GM18873 (cell line): Measurements from ENCODE around the gene AFF3.
"Not testable (repeated sequence)": the region's sequence is repeated elsewhere in the genome, so short reads cannot be mapped to it uniquely, and the experiment has no call there.

Source experiments
- ATAC-seq: cut with Tn5 transposase; IDR thresholded peaks from one replicate; pipeline ENCODE4 v1.9.1; 2021; ENCODE audit warnings: mild to moderate bottlenecking, moderate library complexity, moderate number of reproducible peaks; ENCODE audit not compliant: unreplicated experiment, low FRiP score

The AFF3 gene

DNA sequence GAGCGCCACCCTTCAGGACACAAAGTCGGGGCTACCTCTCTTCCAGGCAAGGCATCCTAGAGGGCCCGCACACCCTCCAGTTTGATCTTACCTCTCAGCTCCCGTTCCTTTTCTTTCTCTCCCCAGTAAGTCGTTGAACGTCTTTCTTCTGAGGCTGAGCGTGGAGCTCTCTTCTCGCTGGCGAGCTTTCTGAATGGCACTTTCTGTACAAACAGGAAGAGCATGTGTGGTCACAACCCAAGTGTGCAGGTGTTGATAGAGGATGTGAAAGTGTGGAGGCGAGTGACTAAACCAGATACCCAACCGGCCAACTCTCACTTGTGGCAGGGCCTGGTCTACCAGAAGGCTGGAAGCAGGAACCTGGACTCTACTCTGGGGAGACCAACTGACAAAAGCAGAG is at the start of gene AFF3:
Gene AFF3, minus strand, starts transcription at position 198 of the 400 bp plus-strand sequence. CDS start 38,136 bp downstream, outside the sequence.
- peak; percentile 97 for ATAC-seq

GRCh38 chr2:100189387-100189786 is 47.0 kb upstream of the AFF3 start:
- ATAC-seq: no peak

DNA sequence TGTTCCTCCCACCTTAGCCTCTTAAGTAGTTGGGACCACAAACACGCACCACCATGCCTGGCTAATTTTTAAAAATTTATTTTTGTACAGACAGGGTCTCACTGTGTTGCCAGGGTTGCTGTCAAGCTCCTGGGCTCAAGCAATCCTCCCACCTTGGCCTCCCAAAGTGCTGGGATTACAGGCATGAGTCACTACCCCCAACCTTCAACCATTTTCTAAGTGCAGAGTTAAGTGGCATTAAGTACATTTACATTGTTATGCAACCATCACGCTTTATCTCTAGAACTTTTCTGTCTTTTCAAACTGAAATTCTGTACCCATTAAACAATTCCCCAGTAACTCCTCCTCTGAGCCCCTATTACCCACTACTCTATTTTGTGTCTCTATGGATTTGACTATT is 45.9 kb upstream of the AFF3 start:
- no peak for ATAC-seq

DNA sequence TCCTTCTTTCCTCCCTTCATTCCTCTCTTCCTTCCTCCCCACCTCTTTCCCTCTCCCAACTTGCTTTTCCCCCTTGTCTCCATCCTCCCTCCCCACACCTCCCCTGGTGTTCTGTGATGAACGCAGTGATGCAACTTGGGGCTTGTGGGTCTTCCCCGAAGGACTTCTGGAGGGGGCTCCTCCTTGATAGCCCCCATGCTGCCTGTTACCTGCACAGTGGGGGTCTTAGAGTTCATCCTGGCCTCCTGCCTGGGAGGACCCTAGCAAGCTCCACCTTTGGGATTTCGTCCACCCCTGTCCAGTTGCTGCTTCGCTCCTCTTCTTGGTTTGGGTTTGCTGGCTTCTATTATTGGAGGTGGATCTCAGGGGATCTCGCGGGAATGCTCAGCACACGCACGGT is 43.7 kb upstream of the AFF3 start:
- ATAC-seq: no peak

- no peak for ATAC-seq
Observed at GRCh38 chr2:100185516-100185915, 43.1 kb upstream of the AFF3 start.

- no peak for ATAC-seq
Observed at GRCh38 chr2:100185105-100185504, 42.7 kb upstream of the AFF3 start.

DNA sequence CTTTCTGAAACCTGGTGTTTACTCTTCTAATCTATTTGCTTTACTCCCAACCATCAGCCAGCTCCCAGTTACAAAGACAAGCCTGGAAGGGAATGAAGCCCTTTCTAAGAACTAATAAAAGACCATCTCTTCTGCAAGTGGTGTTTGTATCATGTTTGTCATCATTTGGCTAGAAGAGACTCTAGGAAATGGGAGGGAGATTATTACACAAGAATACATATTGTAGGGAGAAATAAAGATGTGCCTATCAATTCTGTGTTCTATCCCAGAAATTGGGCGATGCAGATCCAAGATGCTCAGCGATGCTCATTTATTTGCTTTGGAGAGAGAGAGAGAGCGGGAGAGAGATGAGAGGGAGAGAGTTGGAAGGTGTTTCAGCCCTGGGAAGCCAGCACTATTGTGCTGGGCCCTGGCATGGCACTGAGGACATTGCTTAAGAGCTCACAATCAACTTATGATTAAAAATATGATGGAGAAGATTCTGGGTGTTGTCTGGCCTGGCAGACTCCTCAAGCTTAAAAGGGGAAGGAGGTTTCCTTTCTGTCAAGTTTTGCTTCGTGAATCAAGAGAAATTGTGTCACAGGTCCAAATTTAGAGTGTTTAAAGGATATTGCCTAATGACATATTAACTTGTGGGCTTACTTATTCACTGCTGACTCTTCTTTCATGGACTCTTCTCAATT is 41.8 kb upstream of the AFF3 start:
- no peak for ATAC-seq

GRCh38 chr2:100182494-100183361 is 40.3 kb upstream of the AFF3 start:
- ATAC-seq: no peak

DNA sequence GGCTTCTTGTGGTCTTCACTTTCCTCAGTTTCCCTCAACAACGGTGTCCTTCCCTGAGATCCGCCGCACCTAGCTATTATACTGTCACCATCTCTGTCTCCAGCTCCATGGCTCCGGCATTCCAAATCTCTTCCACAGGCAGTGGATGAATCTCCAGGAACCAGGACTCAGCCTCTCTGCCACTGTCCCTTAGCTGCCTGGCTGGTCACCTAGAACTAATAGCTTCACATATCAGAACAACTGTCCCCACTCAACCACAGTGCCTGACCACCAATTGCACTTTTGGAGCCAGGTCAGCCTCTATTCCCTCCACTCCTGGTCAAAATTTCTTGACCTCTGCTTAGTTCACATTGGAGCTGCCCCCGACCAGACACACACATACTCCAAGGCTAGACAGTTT is 38.1 kb upstream of the AFF3 start:
- no peak for ATAC-seq

DNA sequence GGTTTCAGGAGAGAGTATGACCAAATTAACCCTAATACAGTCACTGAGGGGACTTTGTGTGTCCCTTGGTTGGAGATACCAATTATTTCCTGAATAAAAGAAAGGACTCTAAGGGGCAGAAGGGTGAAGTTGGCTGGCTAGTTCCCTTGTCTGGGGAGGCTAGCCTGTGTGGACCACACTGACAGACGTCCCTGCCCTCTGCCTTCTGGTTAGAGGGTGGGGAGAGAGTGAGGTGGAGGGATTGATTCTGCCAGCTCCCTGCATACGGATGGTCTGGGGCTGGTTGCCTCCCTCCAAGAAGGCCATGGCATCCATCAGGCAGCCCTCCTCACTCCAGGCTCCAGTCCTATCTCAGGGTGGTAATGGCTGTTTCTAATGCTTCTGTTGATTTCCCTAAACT is 37.4 kb upstream of the AFF3 start:
- no peak for ATAC-seq

DNA sequence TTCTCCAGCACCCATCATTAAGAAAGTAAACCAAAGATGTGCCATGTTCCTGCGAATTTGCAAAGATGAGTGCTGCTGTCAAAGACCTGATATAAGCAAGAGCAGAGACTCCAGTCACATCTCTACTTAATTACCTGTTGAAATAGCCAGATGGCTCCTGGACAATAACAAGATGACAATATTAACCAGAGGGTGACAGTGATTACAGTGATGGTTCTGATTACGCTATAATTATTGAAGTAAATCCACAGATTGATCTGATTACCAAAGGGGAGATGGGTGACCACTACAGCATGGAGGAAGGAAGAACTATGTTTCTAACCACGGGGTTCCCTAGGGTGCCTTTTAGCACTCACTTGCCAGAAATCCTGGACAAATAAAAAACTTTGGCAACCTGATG is 36.5 kb upstream of the AFF3 start:
- ATAC-seq: no peak

DNA sequence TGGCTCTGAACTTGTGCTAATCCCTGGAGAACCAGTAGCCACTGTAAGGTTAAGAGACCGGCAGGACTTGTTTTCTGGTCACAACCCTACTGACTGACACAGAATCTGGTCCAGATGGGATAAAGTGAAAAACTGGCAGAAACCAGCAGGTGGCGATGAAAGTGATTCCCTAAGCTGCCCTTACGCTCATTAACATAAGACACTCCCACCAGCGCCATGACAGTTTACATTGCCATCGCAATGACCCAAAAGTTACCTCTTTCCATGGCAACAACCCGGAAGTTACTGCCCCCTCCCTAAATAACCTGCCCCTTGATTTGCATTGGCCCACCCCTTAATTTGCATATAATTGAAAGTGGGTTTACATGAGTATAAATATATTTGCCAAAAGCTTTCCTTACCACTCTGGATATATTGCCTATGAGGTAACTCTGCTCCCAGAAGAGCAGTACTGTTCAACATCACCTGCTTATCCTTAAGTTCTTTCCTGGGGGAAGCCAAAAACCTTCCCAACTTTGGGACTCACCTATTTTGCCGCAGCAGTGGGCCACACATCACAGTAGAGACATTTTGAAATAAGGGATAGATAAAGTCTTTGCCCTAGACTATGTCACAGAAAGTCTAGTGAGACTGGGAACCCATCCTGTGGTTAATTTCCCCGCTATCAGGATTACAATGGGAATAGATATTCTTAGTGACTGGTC is 35.8 kb upstream of the AFF3 start:
- no peak for ATAC-seq

DNA sequence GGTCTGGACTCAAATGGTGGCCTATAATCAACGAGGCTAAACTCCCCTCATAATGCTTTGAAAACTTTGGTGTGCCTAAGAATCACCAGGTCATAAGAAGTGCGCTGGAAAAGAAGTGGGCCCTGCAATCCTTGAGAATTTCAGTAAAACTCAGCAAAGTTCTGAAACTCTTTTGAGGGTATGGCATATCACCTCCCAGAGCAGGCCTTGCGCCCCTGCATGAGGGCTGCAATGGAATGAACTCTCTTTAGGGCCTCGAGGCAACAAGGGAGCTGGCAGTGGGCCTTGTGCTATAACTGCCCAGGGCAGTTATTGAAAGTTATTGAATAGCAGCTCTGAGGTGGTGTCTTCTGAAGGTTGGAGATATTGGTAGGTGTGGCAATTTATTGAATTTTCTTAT is 34.5 kb upstream of the AFF3 start:
- ATAC-seq: no peak

GRCh38 chr2:100174026-100174431 is 31.6 kb upstream of the AFF3 start:
- ATAC-seq: no peak

DNA sequence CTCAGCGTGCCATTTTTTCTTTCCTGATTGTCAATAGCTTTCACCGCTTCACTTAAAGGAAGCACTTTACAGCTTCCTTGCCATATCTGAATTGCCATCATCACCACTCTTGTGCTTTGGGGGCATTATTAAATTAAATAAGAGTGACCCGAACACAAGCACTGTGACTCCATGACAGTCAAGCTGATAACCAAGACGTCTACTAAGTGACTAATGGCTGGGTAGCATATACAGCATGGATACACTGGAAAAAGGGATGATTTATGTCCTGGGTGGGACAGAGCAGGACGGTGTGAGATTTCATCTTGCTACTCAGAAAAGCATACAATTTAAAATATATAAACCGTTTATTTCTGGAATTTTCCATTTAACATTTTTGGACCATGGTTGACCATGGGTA is 24.3 kb upstream of the AFF3 start:
- ATAC-seq: no peak

GRCh38 chr2:100163605-100164004 is 21.2 kb upstream of the AFF3 start:
- no peak for ATAC-seq

DNA sequence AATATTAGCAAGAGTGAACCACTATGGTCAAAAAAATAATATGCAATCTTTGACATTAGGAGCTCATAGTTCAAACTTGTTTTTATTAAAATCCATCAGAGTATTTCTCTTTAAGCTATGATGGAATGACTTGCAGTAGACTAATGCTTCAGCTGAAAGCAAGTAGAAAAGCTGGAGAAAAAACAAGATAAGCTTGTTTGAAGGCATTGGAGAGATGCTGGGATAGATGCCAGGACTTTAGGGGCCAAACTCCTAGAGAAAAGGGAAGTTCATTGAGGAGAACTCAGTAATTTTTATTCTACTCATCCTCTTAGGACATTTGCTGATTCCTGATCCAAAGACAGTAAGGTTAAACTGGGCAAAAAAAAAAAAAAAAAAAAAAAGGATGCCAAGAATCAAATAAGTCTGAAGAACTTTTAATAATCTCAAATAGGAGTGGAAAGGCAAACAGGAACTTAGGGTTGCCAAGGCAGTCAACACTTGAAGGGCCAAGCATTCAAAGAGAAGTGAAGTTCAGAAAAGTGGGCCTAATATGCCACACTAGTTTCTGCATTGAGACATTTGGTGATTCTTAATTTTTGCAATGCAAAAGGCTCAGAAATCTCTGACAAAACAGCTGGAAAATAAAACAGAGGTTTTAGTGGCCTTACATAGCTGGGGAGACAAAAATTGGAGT is 19.7 kb upstream of the AFF3 start:
- no peak for ATAC-seq

DNA sequence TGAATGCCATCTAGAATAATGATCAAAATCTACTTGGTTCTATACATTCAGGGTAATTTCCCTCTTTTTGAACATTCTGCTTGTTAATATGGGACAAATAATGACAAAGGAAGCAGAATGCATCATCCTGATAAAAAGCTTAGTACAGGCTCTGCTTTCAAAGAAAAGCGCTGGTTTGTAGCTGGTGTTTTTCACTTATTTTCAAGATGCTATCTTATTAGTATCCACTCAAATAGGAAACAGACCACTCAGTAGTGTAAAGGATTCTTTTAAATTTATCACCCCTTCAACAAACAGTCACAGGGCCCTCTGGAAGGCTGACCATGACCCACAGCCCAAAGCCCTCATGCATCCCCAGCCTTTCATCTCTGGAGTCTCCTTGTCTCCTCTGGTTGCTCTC is 18.0 kb upstream of the AFF3 start:
- no peak for ATAC-seq

DNA sequence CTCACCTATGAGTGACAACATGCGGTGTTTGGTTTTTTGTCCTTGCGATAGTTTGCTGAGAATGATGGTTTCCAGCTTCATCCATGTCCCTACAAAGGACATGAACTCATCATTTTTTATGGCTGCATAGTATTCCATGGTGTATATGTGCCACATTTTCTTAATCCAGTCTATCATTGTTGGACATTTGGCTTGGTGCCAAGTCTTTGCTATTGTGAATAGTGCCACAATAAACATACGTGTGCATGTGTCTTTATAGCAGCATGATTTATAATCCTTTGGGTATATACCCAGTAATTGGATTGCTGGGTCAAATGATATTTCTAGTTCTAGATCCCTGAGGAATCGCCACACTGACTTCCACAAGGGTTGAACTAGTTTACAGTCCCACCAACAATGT is 9.4 kb upstream of the AFF3 start:
- ATAC-seq: not testable (repeated sequence)

DNA sequence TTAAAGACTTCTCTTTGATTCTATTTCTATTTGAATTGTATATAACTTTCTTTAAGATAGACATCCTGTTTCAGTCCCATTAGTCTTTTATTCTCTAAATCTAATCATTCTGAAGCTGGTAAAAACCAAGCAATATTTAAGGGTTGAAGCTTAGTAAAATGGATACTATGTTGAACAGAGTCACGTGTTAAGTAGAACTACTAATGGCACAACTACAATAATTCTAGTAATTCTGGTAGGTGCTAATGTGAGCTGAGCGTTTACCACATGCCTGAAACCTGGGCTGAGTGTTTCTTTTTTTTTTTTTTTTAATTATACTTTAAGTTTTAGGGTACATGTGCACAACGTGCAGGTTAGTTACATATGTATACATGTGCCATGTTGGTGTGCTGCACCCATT is 8.9 kb upstream of the AFF3 start:
- no peak for ATAC-seq

DNA sequence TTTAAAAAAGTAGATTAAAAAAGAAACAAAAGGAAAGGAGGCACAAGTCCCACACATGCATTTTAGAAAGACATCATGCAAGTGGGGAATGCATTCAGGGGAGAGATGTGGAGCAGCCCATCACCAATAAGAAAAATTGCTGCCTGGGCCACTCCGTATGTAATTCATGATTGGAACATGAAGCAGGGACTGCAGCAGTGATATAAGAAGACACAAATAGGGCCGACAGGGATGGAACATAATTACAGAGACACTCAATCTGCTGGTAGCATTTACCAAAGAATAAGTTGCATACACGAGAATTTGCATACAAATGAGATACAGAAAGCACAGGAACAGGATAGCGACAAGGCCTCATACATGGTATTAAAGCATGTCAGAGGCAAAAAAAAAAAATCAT is 6.5 kb upstream of the AFF3 start:
- no peak for ATAC-seq
